GM23338 (cell line): Measurements from ENCODE around the gene OR6B2. TPM values are rescaled to one million over a fixed set of nuclear protein-coding genes. Genes with fewer than 3 reads are reported as not detected.

Experiments
- CREB1 ChIP-seq: fragments of 250-450 bp; sonication (Bioruptor Pico); IDR thresholded peaks from 2 replicates; pipeline ENCODE4 v1.5.0; 2020; ENCODE audit warnings: low read depth, mild to moderate bottlenecking, moderate library complexity
- EZH2 ChIP-seq: fragments of 200-600 bp; sonication (generic); IDR thresholded peaks from one replicate; pipeline ENCODE4 v1.8.0; 2017; ENCODE audit warnings: antibody characterized with exemption, mild to moderate bottlenecking, low read depth; ENCODE audit not compliant: unreplicated experiment
- EZH2phosphoT487 ChIP-seq: fragments of 200-600 bp; sonication (generic); IDR thresholded peaks from one replicate; pipeline ENCODE4 v1.8.1; 2018; ENCODE audit warnings: antibody characterized with exemption; ENCODE audit not compliant: unreplicated experiment
- POLR2AphosphoS5 ChIP-seq: IDR thresholded peaks from 2 replicates; pipeline ENCODE4 v1.6.1; 2016; ENCODE audit warnings: antibody characterized with exemption, low read depth
- REST ChIP-seq: IDR thresholded peaks from one replicate; pipeline ENCODE4 v1.6.1; 2018; ENCODE audit warnings: antibody characterized with exemption; ENCODE audit not compliant: unreplicated experiment
- ZNF114 ChIP-seq: fragments of 250-450 bp; sonication (Bioruptor Pico); IDR thresholded peaks from 2 replicates; pipeline ENCODE4 v1.5.0; 2020; ENCODE audit warnings: mild to moderate bottlenecking, moderate library complexity
- polyA plus RNA-seq: library from polyadenylated mRNA; unstranded; fragments of >200 nt; fragmentation: Nextera tagmentation; extraction: Ambion mirVana; gene quantifications from 2 replicates; pipeline ENCODE4 v1.2.1, GENCODE V29; 2016
- total RNA-seq: library from RNA; depleted of rRNA; stranded (reverse); fragments of >200 nt; shearing (Covaris generic); gene quantifications from 2 replicates; pipeline ENCODE4 v1.2.3, GENCODE V29; 2014
- TF ChIP-seq, protein P1 (sequence below): fragments of 250-450 bp; sonication (Bioruptor Pico); IDR thresholded peaks from 2 replicates; pipeline ENCODE4 v1.5.0; 2020; ENCODE audit warnings: mild to moderate bottlenecking, moderate library complexity
- TF ChIP-seq, protein P2 (sequence below), 2 experiments: fragments of 200-600 bp in 1 of 2; sonication (generic) in 1 of 2; conservative IDR thresholded peaks; 2 replicates each; pipeline versions ENCODE4 v1.5.1 to v1.6.1; 2016 to 2017; ENCODE audit warnings: antibody characterized with exemption in 2 of 2, low read depth in 2 of 2, mild to moderate bottlenecking in 2 of 2, moderate library complexity in 1 of 2

Gene OR6B2
- total and polyA plus RNA-seq, 2 experiments from 2014 or later, result not detected

DNA sequence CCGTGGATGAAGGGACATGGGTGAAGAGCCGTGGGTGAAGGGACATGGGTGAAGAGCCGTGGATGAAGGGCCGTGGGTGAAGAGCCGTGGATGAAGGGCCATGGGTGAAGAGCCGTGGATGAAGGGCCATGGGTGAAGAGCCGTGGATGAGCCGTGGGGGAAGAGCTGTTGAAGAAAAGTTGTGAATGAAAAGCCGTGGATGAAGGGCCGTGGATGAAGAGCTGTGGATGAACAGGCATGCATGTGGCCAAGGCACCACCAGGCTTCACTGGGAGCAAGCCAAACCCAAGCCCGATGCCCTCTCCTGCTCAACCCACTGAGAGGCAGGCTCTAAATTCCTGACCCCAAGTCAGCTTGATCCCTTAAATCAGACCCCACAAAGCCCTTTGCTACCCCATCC lies 12.5 kb upstream of the OR6B2 start (continued):
- TF ChIP-seq, protein P1, sequence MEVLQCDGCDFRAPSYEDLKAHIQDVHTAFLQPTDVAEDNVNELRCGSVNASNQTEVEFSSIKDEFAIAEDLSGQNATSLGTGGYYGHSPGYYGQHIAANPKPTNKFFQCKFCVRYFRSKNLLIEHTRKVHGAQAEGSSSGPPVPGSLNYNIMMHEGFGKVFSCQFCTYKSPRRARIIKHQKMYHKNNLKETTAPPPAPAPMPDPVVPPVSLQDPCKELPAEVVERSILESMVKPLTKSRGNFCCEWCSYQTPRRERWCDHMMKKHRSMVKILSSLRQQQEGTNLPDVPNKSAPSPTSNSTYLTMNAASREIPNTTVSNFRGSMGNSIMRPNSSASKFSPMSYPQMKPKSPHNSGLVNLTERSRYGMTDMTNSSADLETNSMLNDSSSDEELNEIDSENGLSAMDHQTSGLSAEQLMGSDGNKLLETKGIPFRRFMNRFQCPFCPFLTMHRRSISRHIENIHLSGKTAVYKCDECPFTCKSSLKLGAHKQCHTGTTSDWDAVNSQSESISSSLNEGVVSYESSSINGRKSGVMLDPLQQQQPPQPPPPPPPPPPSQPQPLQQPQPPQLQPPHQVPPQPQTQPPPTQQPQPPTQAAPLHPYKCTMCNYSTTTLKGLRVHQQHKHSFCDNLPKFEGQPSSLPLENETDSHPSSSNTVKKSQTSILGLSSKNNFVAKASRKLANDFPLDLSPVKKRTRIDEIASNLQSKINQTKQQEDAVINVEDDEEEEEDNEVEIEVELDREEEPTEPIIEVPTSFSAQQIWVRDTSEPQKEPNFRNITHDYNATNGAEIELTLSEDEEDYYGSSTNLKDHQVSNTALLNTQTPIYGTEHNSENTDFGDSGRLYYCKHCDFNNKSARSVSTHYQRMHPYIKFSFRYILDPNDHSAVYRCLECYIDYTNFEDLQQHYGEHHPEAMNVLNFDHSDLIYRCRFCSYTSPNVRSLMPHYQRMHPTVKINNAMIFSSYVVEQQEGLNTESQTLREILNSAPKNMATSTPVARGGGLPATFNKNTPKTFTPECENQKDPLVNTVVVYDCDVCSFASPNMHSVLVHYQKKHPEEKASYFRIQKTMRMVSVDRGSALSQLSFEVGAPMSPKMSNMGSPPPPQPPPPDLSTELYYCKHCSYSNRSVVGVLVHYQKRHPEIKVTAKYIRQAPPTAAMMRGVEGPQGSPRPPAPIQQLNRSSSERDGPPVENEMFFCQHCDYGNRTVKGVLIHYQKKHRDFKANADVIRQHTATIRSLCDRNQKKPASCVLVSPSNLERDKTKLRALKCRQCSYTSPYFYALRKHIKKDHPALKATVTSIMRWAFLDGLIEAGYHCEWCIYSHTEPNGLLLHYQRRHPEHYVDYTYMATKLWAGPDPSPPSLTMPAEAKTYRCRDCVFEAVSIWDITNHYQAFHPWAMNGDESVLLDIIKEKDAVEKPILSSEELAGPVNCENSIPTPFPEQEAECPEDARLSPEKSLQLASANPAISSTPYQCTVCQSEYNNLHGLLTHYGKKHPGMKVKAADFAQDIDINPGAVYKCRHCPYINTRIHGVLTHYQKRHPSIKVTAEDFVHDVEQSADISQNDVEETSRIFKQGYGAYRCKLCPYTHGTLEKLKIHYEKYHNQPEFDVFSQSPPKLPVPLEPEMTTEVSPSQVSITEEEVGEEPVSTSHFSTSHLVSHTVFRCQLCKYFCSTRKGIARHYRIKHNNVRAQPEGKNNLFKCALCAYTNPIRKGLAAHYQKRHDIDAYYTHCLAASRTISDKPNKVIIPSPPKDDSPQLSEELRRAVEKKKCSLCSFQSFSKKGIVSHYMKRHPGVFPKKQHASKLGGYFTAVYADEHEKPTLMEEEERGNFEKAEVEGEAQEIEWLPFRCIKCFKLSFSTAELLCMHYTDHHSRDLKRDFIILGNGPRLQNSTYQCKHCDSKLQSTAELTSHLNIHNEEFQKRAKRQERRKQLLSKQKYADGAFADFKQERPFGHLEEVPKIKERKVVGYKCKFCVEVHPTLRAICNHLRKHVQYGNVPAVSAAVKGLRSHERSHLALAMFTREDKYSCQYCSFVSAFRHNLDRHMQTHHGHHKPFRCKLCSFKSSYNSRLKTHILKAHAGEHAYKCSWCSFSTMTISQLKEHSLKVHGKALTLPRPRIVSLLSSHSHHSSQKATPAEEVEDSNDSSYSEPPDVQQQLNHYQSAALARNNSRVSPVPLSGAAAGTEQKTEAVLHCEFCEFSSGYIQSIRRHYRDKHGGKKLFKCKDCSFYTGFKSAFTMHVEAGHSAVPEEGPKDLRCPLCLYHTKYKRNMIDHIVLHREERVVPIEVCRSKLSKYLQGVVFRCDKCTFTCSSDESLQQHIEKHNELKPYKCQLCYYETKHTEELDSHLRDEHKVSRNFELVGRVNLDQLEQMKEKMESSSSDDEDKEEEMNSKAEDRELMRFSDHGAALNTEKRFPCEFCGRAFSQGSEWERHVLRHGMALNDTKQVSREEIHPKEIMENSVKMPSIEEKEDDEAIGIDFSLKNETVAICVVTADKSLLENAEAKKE (CRISPR knock-in tag), result no peak
- TF ChIP-seq, protein P2, sequence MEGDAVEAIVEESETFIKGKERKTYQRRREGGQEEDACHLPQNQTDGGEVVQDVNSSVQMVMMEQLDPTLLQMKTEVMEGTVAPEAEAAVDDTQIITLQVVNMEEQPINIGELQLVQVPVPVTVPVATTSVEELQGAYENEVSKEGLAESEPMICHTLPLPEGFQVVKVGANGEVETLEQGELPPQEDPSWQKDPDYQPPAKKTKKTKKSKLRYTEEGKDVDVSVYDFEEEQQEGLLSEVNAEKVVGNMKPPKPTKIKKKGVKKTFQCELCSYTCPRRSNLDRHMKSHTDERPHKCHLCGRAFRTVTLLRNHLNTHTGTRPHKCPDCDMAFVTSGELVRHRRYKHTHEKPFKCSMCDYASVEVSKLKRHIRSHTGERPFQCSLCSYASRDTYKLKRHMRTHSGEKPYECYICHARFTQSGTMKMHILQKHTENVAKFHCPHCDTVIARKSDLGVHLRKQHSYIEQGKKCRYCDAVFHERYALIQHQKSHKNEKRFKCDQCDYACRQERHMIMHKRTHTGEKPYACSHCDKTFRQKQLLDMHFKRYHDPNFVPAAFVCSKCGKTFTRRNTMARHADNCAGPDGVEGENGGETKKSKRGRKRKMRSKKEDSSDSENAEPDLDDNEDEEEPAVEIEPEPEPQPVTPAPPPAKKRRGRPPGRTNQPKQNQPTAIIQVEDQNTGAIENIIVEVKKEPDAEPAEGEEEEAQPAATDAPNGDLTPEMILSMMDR (conservative IDR thresholded peaks at IDR 0.05; ENCODE audit: low read depth in 2 of 2), result no peak
- TF ChIP-seq EZH2phosphoT487 (no peak), ZNF114 (CRISPR knock-in tag) (no peak), REST (no peak), CREB1 (CRISPR knock-in tag) (no peak), POLR2AphosphoS5 (no peak), EZH2 (no peak)
